ENCODE data around the gene GALNT9. TPM values are rescaled to one million over a fixed set of nuclear protein-coding genes. Genes with fewer than 3 reads are reported as not detected.

The GALNT9 gene
- total RNA-seq, 1 donor from 2014 or later: not detected

- no peak for DNase-seq
- peaks cover 7% of the 10 kb centered on the region for H3K4me1 ChIP-seq
- no peaks in the 10 kb centered on the region for H3K36me3 ChIP-seq
- intact Hi-C loops (cut with micrococcal nuclease): no loop called here
- H3K9me3 ChIP-seq (replicated peaks): no peaks in the 10 kb centered on the region
- no peak for TF ChIP-seq CTCF (IDR thresholded peaks at IDR 0.05; ENCODE audit: borderline replicate concordance)
- no peak overlapping the region for H3K27ac ChIP-seq (replicated peaks)
- H3K27me3 ChIP-seq (ENCODE audit: low read depth): peaks cover 78% of the 10 kb centered on the region
- no peak overlapping the region for H3K4me3 ChIP-seq
Observed at GRCh38 chr12:132288516-132289215, 40.7 kb downstream of the GALNT9 start.

- no peaks in the 10 kb centered on the region for H3K36me3 ChIP-seq
- no peak overlapping the region for H3K4me3 ChIP-seq
- peaks cover 7% of the 10 kb centered on the region for H3K4me1 ChIP-seq
- DNase-seq: no peak
- no peak for TF ChIP-seq CTCF (IDR thresholded peaks at IDR 0.05; ENCODE audit: borderline replicate concordance)
- peaks cover 78% of the 10 kb centered on the region for H3K27me3 ChIP-seq (ENCODE audit: low read depth)
- H3K27ac ChIP-seq (replicated peaks): no peak overlapping the region
- intact Hi-C loops (cut with micrococcal nuclease): no loop called here
- no peaks in the 10 kb centered on the region for H3K9me3 ChIP-seq (replicated peaks)
Observed at GRCh38 chr12:132287391-132288238, 41.8 kb downstream of the GALNT9 start.

- Histone ChIP-seq H3K4me3 (no peak overlapping the region), H3K27me3 (ENCODE audit: low read depth) (peaks cover 84% of the 10 kb centered on the region), H3K9me3 (replicated peaks) (no peaks in the 10 kb centered on the region), H3K36me3 (no peaks in the 10 kb centered on the region), H3K27ac (replicated peaks) (no peak overlapping the region), H3K4me1 (peaks cover 7% of the 10 kb centered on the region)
- intact Hi-C loops (cut with micrococcal nuclease): no loop called here
- DNase-seq: no peak
- no peak for TF ChIP-seq CTCF (IDR thresholded peaks at IDR 0.05; ENCODE audit: borderline replicate concordance)
Observed at GRCh38 chr12:132286912-132287311, 42.5 kb downstream of the GALNT9 start.

- H3K9me3 ChIP-seq (replicated peaks): no peaks in the 10 kb centered on the region
- intact Hi-C loops (cut with micrococcal nuclease): no loop called here
- no peaks in the 10 kb centered on the region for H3K36me3 ChIP-seq
- no peak overlapping the region for H3K27ac ChIP-seq (replicated peaks)
- H3K27me3 ChIP-seq (ENCODE audit: low read depth): peaks cover 91% of the 10 kb centered on the region
- H3K4me1 ChIP-seq: peaks cover 7% of the 10 kb centered on the region
- no peak for TF ChIP-seq CTCF (IDR thresholded peaks at IDR 0.05; ENCODE audit: borderline replicate concordance)
- peak overlapping the region; percentile 46 for H3K4me3 ChIP-seq
- peak; percentile 56 for DNase-seq
Observed at GRCh38 chr12:132285991-132286681, 43.3 kb downstream of the GALNT9 start.

All from left ventricle myocardium inferior (tissue), 1 donor.